Measurements from ENCODE around the gene IFT88.

DNA sequence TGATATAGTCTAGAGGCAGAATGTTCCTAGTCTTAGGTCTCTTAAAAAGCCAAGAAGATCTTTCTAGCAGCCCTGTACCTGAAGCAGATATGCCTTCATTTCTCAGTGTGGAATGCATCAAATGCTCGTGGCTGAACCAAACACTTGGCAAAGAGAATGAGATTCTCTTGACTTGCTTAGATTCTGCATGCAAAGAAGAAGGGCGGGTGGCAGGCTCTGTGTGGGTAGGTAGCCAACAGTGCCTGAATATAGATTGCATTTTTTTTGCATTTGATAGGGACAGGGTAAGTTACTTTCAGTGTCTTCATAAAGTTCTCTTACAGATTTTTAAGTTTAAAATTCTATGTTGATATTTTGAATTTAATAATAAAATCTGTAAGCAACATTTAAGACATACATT, 27.3 kb downstream of the IFT88 start:
- TF ChIP-seq NFIC (IDR thresholded peaks at IDR 0.05) = no peak
- TF ChIP-seq EP300 (IDR thresholded peaks at IDR 0.05; ENCODE audit: borderline replicate concordance) = no peak

All from Ishikawa (cell line).